B cell (primary cell): ENCODE measurements around the gene PPARG.

Source experiments
- EZH2 ChIP-seq: IDR thresholded peaks from 2 replicates; pipeline ENCODE4 v1.6.1; 2012; ENCODE audit warnings: borderline replicate concordance, low read depth, mild to moderate bottlenecking, moderate library complexity, low read length; ENCODE audit not compliant: insufficient read depth, poor library complexity, severe bottlenecking
- TF ChIP-seq, protein P1 (sequence below): fragments of 200-600 bp; IDR thresholded peaks from one replicate; pipeline ENCODE4 v1.8.0; 2022; ENCODE audit warnings: antibody characterized with exemption, mild to moderate bottlenecking

DNA sequence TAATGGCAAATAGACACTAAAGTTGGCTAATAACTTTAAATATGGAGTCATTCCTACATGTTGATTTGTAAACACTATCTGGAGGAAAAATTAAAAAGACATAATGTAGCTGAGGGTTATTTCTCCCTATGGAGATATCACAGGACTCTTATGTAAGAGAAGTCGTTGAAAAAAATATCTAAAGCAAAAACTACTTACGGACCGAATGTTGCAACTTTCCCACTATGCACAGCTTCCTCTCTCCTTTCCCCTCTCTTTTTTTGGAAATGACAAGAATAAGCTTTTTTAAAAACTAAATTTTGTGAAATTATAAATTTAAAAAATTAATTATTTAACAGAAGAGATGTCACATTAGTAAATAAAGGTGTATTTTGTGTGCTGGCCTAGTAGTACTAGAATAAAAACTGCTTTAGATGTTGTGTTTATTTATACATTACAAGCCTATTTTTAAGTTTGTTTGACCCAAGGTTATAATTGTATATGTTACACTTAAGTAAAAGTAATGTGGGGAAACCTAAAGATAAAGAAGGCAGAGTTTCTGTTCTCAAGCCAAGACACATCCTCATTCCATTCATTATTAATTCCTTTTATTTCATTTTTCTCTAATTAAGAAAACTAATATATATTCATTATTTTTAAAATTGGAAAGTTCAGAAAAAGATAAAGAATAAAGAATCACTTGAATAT lies 20.7 kb upstream of the PPARG start:
- TF ChIP-seq, protein P1, sequence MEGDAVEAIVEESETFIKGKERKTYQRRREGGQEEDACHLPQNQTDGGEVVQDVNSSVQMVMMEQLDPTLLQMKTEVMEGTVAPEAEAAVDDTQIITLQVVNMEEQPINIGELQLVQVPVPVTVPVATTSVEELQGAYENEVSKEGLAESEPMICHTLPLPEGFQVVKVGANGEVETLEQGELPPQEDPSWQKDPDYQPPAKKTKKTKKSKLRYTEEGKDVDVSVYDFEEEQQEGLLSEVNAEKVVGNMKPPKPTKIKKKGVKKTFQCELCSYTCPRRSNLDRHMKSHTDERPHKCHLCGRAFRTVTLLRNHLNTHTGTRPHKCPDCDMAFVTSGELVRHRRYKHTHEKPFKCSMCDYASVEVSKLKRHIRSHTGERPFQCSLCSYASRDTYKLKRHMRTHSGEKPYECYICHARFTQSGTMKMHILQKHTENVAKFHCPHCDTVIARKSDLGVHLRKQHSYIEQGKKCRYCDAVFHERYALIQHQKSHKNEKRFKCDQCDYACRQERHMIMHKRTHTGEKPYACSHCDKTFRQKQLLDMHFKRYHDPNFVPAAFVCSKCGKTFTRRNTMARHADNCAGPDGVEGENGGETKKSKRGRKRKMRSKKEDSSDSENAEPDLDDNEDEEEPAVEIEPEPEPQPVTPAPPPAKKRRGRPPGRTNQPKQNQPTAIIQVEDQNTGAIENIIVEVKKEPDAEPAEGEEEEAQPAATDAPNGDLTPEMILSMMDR: no peak
- no peak for TF ChIP-seq EZH2
